BJ (cell line): ENCODE measurements around the gene EVPLL. TPM values are rescaled to one million over a fixed set of nuclear protein-coding genes. Genes with fewer than 3 reads are reported as not detected.
"Not testable (repeated sequence)": the region's sequence is repeated elsewhere in the genome, so short reads cannot be mapped to it uniquely, and the experiment has no call there.

Experiments used
- CTCF ChIA-PET: fragments of 350-600 bp; formaldehyde crosslinking; extraction: SDS; loops from one replicate; lab custom pipeline; 2021; ENCODE audit warnings: antibody characterized with exemption, inconsistent platforms; lab: Yijun Ruan, JAX
- POLR2A ChIA-PET: fragments of 300-600 bp; sonication (Branson Sonifier 250); formaldehyde crosslinking; extraction: SDS; loops from one replicate; lab custom pipeline; 2021; ENCODE audit warnings: antibody characterized with exemption; lab: Charles Lee
- DNase-seq: peaks from one replicate; pipeline ENCODE4 v3.0.0-alpha.2; 2011; ENCODE audit warnings: low read depth
- H3K27me3 ChIP-seq: 2 replicates; pipeline ENCODE4 v1.6.0; 2011; ENCODE audit warnings: low read length; ENCODE audit not compliant: control insufficient read depth, insufficient read depth
- H3K36me3 ChIP-seq: 2 replicates; pipeline ENCODE4 v1.5.1; 2011; ENCODE audit warnings: low read length; ENCODE audit not compliant: control insufficient read depth, insufficient read depth
- H3K4me3 ChIP-seq: 2 replicates; pipeline ENCODE4 v1.5.1; 2011; ENCODE audit warnings: low read depth, mild to moderate bottlenecking, control low read depth, low read length
- polyA minus RNA-seq: library from RNA; depleted of rRNA, polyadenylated mRNA; stranded (reverse); fragments of >200 nt; gene quantifications from 2 replicates; pipeline ENCODE4 v1.2.3, GENCODE V29; 2011; rRNA and poly(A)+ RNA removed
- polyA plus RNA-seq: library from polyadenylated mRNA; depleted of rRNA; stranded (reverse); fragments of >200 nt; gene quantifications from 2 replicates; pipeline ENCODE4 v1.2.3, GENCODE V29; 2011; rRNA removed
- TF ChIP-seq, protein P1 (sequence below): IDR thresholded peaks from 2 replicates; pipeline ENCODE4 v1.5.1; 2011; ENCODE audit warnings: low read depth, mild to moderate bottlenecking, control low read depth, inconsistent platforms, low read length, moderate library complexity; ENCODE audit not compliant: insufficient read depth

Gene EVPLL
- not detected in 2 replicates for polyA plus RNA-seq
- not detected in 2 replicates for polyA minus RNA-seq

DNA sequence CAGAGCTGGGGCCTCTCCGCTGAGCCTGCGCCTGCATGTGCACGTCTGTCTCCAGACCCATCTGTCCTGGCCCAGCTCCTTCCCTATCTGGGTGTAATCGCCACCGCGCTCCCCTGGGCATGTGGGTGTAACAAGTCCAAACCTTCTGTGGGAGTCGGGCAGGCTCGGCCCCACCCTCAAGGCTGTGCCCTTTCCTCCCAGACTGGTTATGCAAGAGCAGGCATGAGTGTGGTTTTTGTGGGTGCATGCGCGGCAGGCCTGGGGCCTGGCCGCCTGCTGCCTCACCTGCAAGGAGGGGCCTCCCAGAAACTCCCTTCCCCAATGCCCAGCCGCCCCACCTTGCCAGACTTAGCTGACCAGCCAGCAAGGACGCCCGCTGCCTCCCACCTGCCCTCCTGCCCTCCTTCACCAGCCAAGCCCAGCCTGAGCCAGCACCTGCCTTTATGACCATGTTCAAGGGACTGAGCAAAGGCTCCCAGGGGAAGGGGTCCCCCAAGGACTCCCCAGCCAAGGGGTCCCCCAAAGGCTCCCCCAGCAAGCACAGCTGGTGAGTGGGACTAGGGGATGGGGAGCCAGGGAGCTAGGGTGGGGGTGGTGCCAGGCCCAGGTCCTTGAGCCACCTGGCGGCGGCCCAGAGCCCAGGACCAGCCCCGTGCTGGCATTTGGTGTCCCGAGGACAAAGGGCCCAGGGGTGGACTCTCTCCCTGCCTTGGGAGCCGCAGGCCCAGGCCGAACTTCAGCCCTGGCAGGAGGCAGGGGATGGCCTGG lies at the start of gene EVPLL:
TSS of gene EVPLL (plus strand) at position 342 of the 768 bp plus-strand sequence. CDS start 3,160 bp downstream, outside the sequence.
- Histone ChIP-seq H3K4me3 (no peak within 1 kb of the TSS), H3K27me3 (peaks cover 2% of the 10 kb centered on the region; the same call in 1 of the 2 replicates), H3K36me3 (no peaks in the 10 kb centered on the region)
- TF ChIP-seq, protein P1, sequence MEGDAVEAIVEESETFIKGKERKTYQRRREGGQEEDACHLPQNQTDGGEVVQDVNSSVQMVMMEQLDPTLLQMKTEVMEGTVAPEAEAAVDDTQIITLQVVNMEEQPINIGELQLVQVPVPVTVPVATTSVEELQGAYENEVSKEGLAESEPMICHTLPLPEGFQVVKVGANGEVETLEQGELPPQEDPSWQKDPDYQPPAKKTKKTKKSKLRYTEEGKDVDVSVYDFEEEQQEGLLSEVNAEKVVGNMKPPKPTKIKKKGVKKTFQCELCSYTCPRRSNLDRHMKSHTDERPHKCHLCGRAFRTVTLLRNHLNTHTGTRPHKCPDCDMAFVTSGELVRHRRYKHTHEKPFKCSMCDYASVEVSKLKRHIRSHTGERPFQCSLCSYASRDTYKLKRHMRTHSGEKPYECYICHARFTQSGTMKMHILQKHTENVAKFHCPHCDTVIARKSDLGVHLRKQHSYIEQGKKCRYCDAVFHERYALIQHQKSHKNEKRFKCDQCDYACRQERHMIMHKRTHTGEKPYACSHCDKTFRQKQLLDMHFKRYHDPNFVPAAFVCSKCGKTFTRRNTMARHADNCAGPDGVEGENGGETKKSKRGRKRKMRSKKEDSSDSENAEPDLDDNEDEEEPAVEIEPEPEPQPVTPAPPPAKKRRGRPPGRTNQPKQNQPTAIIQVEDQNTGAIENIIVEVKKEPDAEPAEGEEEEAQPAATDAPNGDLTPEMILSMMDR = no peak
- DNase-seq = no peak
- ChIA-PET POLR2A (no interaction called here), CTCF (no interaction called here)

DNA sequence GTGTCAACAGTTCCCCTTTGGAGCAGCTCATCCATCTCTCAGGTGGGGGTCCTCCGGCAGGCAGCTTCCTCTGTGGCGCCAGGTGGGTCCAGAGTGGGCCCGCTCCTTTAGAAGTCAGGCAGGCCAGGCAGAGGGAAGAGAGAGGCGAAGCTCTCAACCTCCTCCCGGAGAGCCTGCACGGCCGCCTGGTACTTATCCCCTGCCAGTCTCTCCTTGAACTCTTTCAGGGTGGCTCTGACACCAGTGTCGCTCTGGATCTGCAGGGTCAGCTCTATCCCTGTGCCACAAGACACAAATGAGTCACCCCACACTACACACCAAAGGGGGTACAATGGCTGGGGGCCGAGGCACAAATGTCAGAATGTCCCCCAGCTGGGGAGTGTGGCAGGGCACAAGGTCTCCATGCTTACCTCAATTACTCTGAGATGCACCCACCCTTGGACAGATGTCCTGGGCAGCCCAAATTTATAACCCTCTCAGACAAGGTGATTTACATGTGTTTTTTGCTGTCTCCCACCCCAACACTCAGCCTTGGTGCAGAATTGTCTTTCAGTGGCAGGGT lies 48.9 kb upstream of the EVPLL start:
- no peak for DNase-seq
- POLR2A ChIA-PET = no interaction called here
- no peaks in the 10 kb centered on the region for H3K27me3 ChIP-seq
- TF ChIP-seq, protein P1 = no peak
- H3K4me3 ChIP-seq = no peak overlapping the region
- peaks cover 15% of the 10 kb centered on the region for H3K36me3 ChIP-seq
- CTCF ChIA-PET = interaction anchor here (1.5 kb wide), 1 partner anchor 11 kb away, joined by 7 read pairs; no protein-coding TSS in a partner anchor

DNA sequence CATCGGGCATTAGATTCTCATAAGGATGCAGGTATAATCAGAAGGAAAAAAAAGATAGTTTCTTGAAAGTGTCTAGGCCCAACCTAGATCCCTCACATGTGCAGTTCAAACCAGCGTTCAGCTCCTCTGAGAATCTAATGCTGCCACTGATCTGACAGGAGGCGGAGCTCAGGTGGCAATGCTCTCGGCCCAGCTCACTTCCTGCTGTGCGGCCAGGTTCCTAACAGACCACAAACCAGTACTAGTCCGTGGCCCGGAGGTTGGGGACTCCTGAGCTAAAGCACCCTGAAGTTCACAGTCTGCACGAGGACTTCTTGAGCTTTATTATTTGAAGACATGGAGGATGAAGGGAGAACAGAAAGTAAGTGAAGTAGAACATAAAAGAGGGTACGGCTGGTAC lies 45.7 kb upstream of the EVPLL start:
- Histone ChIP-seq H3K36me3 (peaks cover 5% of the 10 kb centered on the region; the same call in 1 of the 2 replicates), H3K27me3 (no peaks in the 10 kb centered on the region), H3K4me3 (no peak overlapping the region)
- ChIA-PET CTCF (no interaction called here), POLR2A (no interaction called here)
- no peak for DNase-seq
- TF ChIP-seq, protein P1 = no peak

DNA sequence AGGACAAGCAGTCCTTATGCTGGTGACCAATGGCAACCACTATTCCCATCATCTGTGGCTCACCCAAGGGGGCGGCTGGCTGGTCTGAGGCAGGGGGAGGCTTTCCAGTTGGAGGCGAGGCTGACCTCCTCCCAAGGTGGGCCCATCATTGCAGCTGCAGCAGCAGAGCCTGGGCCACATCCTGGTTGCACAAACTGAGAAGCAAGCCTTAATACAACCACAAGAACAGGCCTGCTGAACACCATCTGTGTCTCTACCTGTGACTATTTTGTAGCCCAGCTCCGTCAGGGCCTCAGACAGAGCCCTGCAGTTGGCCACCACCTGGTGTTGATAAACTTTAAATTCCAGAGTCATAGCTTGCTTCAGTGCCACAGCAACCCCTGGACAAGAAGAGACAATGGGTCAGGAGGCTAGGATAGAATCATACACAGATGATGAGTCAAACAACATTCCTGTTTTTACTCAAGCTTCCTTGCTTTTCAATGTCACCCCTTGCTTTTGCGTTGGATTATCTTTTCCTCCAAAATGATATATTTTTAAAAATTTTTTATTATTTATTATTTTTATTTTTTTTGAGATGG lies 44.6 kb upstream of the EVPLL start:
- Histone ChIP-seq H3K27me3 (no peaks in the 10 kb centered on the region), H3K36me3 (peaks cover 3% of the 10 kb centered on the region; the same call in 1 of the 2 replicates), H3K4me3 (no peak overlapping the region)
- ChIA-PET CTCF (interaction anchor here (1.3 to 1.8 kb wide), 2 partner anchors 10 to 12 kb away, joined by 4 to 5 read pairs; no protein-coding TSS in a partner anchor), POLR2A (no interaction called here)
- TF ChIP-seq, protein P1 = no peak
- DNase-seq = no peak

DNA sequence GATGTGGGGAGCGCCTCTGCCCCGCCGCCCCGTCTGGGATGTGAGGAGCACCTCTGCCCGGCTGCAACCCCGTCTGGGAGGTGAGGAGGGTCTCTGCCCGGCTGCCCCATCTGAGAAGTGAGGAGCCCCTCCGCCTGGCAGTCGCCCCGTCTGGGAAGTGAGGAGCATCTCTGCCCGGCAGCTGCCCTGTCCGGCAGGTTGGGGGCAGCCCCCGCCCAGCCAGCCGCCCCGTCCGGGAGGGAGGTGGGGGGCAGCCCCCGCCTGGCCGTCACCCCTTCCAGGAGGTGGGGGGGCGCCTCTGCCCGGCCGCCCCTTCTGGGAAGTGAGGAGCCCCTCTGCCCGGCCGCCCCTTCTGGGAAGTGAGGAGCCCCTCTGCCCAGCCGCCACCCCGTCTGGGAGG lies 39.4 kb upstream of the EVPLL start:
- H3K4me3 ChIP-seq, H3K27me3 ChIP-seq, POLR2A ChIA-PET, CTCF ChIA-PET, DNase-seq, H3K36me3 ChIP-seq: not testable (repeated sequence)
